ENCODE data around the gene SELENON.

Gene SELENON

GRCh38 chr1:25820247-25821111 is 20.5 kb downstream of the SELENON start:
- peak overlapping the region; percentile 78 for H2AFZ ChIP-seq (ENCODE audit: low read length, unreplicated experiment)

GRCh38 chr1:25821112-25821476 is 21.1 kb downstream of the SELENON start:
- H3K4me1 ChIP-seq (ENCODE audit: control insufficient read depth, insufficient read depth, low read length, unreplicated experiment): peaks cover 29% of the 10 kb centered on the region
- peak overlapping the region; percentile 88 for H3K4me3 ChIP-seq (ENCODE audit: low read depth, low read length)
- peak overlapping the region; percentile 6; the same call in 1 of the 2 replicates for H3K27ac ChIP-seq (ENCODE audit: low read depth, low read length)
- no peaks in the 10 kb centered on the region for H3K36me3 ChIP-seq (ENCODE audit: insufficient read depth, low read length)
- H2AFZ ChIP-seq (ENCODE audit: low read length, unreplicated experiment): no peak overlapping the region
- H3K79me2 ChIP-seq (ENCODE audit: control insufficient read depth, insufficient read depth, low read length, unreplicated experiment): peaks cover 34% of the 10 kb centered on the region
- no peaks in the 10 kb centered on the region for H3K27me3 ChIP-seq (ENCODE audit: insufficient read depth, low read length)

More at GRCh38 chr1:25820247-25821111, 20.5 kb downstream of the SELENON start:
- Histone ChIP-seq H3K4me1 (ENCODE audit: control insufficient read depth, insufficient read depth, low read length, unreplicated experiment) (peaks cover 29% of the 10 kb centered on the region), H3K36me3 (ENCODE audit: insufficient read depth, low read length) (no peaks in the 10 kb centered on the region), H3K27ac (ENCODE audit: low read depth, low read length) (peak overlapping the region; percentile 71), H3K27me3 (ENCODE audit: insufficient read depth, low read length) (no peaks in the 10 kb centered on the region), H3K4me3 (ENCODE audit: low read depth, low read length) (peak overlapping the region; percentile 88), H3K79me2 (ENCODE audit: control insufficient read depth, insufficient read depth, low read length, unreplicated experiment) (peaks cover 34% of the 10 kb centered on the region)

DNA sequence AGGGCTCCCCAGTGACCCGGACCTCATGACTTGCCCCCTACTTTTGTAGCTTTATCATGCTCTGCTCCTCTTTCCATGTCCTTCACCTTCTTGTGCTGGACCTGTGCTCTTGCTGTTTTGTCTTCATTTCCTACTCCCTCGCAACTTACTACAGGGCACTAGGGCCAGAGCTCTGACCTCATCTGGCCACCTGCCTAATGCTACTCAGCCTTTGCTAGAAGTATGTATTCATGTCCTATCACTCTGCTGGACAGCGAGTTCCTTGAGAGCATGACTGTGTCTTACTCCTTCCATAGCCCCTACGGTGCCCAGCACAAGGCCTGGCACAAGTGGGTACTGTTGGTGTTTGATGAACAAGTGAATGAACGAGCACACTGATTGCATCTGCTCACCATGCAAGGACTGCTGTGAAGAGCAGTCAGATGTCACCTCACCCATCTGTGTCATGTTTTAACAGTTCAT is 21.7 kb downstream of the SELENON start:
- H3K36me3 ChIP-seq (ENCODE audit: insufficient read depth, low read length): no peaks in the 10 kb centered on the region
- H3K4me3 ChIP-seq (ENCODE audit: low read depth, low read length): peak overlapping the region; percentile 88
- H3K27me3 ChIP-seq (ENCODE audit: insufficient read depth, low read length): no peaks in the 10 kb centered on the region
- peaks cover 29% of the 10 kb centered on the region for H3K4me1 ChIP-seq (ENCODE audit: control insufficient read depth, insufficient read depth, low read length, unreplicated experiment)
- peaks cover 34% of the 10 kb centered on the region for H3K79me2 ChIP-seq (ENCODE audit: control insufficient read depth, insufficient read depth, low read length, unreplicated experiment)
- H2AFZ ChIP-seq (ENCODE audit: low read length, unreplicated experiment): no peak overlapping the region
- no peak overlapping the region for H3K27ac ChIP-seq (ENCODE audit: low read depth, low read length)

DNA sequence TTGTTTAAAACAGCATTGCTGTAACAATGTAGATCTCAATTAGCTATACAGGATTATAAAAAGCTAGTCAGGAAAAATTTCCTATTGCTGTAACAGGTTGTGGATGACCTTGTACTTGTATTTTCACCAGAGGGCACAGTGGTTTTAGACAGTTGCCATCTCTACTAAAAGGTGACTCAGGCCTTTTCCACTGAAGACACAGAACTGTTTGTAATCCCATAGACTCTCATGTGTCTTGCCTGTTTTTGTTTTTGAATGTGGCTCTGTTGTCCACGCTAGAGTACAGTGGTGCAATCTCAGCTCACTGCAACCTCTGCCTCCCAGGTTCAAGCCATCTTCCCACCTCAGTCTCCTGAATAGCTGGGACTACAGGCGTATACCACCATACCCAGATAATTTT is 25.6 kb downstream of the SELENON start:
- Histone ChIP-seq H3K4me1 (ENCODE audit: control insufficient read depth, insufficient read depth, low read length, unreplicated experiment) (peaks cover 13% of the 10 kb centered on the region), H3K36me3 (ENCODE audit: insufficient read depth, low read length) (peaks cover 22% of the 10 kb centered on the region; the same call in 1 of the 2 replicates), H3K27me3 (ENCODE audit: insufficient read depth, low read length) (no peaks in the 10 kb centered on the region), H3K27ac (ENCODE audit: low read depth, low read length) (no peak overlapping the region), H3K4me3 (ENCODE audit: low read depth, low read length) (no peak overlapping the region), H3K79me2 (ENCODE audit: control insufficient read depth, insufficient read depth, low read length, unreplicated experiment) (peaks cover 27% of the 10 kb centered on the region), H2AFZ (ENCODE audit: low read length, unreplicated experiment) (no peak overlapping the region)

GRCh38 chr1:25826571-25826970 is 26.6 kb downstream of the SELENON start:
- Histone ChIP-seq H3K27ac (ENCODE audit: low read depth, low read length) (no peak overlapping the region), H3K27me3 (ENCODE audit: insufficient read depth, low read length) (no peaks in the 10 kb centered on the region), H3K4me3 (ENCODE audit: low read depth, low read length) (no peak overlapping the region), H3K79me2 (ENCODE audit: control insufficient read depth, insufficient read depth, low read length, unreplicated experiment) (peaks cover 18% of the 10 kb centered on the region), H2AFZ (ENCODE audit: low read length, unreplicated experiment) (no peak overlapping the region), H3K4me1 (ENCODE audit: control insufficient read depth, insufficient read depth, low read length, unreplicated experiment) (peaks cover 6% of the 10 kb centered on the region), H3K36me3 (ENCODE audit: insufficient read depth, low read length) (peaks cover 29% of the 10 kb centered on the region; the same call in 1 of the 2 replicates)

DNA sequence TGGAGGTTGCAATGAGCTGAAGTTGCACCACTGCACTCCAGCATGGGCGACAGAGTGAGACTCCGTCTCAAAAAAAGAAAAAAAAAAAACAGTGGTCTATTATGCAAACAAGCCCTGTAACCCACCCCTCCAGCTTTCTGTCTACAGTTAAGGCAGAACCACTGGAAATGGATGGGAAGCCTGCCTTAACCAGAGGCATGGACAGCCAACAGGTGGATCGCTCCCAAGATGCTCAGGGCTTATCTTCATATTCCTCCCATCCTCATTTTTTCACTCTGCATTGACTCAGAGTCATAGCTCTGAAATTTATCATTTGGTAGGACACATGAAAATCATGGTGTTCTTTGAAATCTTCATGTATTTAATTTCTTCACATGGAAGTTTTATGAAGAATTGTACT is 28.5 kb downstream of the SELENON start:
- H2AFZ ChIP-seq (ENCODE audit: low read length, unreplicated experiment): no peak overlapping the region
- H3K36me3 ChIP-seq (ENCODE audit: insufficient read depth, low read length): peaks cover 41% of the 10 kb centered on the region
- H3K27ac ChIP-seq (ENCODE audit: low read depth, low read length): no peak overlapping the region
- no peaks in the 10 kb centered on the region for H3K4me1 ChIP-seq (ENCODE audit: control insufficient read depth, insufficient read depth, low read length, unreplicated experiment)
- H3K4me3 ChIP-seq (ENCODE audit: low read depth, low read length): no peak overlapping the region
- H3K27me3 ChIP-seq (ENCODE audit: insufficient read depth, low read length): no peaks in the 10 kb centered on the region
- H3K79me2 ChIP-seq (ENCODE audit: control insufficient read depth, insufficient read depth, low read length, unreplicated experiment): peaks cover under 1% of the 10 kb centered on the region

- Histone ChIP-seq H3K36me3 (ENCODE audit: insufficient read depth, low read length) (peaks cover 44% of the 10 kb centered on the region), H3K4me3 (ENCODE audit: low read depth, low read length) (no peak overlapping the region), H3K4me1 (ENCODE audit: control insufficient read depth, insufficient read depth, low read length, unreplicated experiment) (no peaks in the 10 kb centered on the region), H3K27me3 (ENCODE audit: insufficient read depth, low read length) (no peaks in the 10 kb centered on the region), H3K27ac (ENCODE audit: low read depth, low read length) (no peak overlapping the region), H3K79me2 (ENCODE audit: control insufficient read depth, insufficient read depth, low read length, unreplicated experiment) (no peaks in the 10 kb centered on the region), H2AFZ (ENCODE audit: low read length, unreplicated experiment) (no peak overlapping the region)
Observed at GRCh38 chr1:25829046-25829445, 29.1 kb downstream of the SELENON start.

- no peak overlapping the region for H3K27ac ChIP-seq (ENCODE audit: low read depth, low read length)
Observed at GRCh38 chr1:25831569-25832196, 31.7 kb downstream of the SELENON start.

GRCh38 chr1:25832336-25833037 is 32.5 kb downstream of the SELENON start:
- Histone ChIP-seq H3K4me3 (ENCODE audit: low read depth, low read length) (no peak overlapping the region), H3K27me3 (ENCODE audit: insufficient read depth, low read length) (no peaks in the 10 kb centered on the region), H3K36me3 (ENCODE audit: insufficient read depth, low read length) (peaks cover 47% of the 10 kb centered on the region), H2AFZ (ENCODE audit: low read length, unreplicated experiment) (no peak overlapping the region), H3K4me1 (ENCODE audit: control insufficient read depth, insufficient read depth, low read length, unreplicated experiment) (no peaks in the 10 kb centered on the region), H3K79me2 (ENCODE audit: control insufficient read depth, insufficient read depth, low read length, unreplicated experiment) (no peaks in the 10 kb centered on the region), H3K27ac (ENCODE audit: low read depth, low read length) (no peak overlapping the region)

More at GRCh38 chr1:25831569-25832196, 31.7 kb downstream of the SELENON start:
- Histone ChIP-seq H3K4me3 (ENCODE audit: low read depth, low read length) (no peak overlapping the region), H3K79me2 (ENCODE audit: control insufficient read depth, insufficient read depth, low read length, unreplicated experiment) (no peaks in the 10 kb centered on the region), H3K27me3 (ENCODE audit: insufficient read depth, low read length) (no peaks in the 10 kb centered on the region), H3K4me1 (ENCODE audit: control insufficient read depth, insufficient read depth, low read length, unreplicated experiment) (no peaks in the 10 kb centered on the region), H3K36me3 (ENCODE audit: insufficient read depth, low read length) (peaks cover 47% of the 10 kb centered on the region), H2AFZ (ENCODE audit: low read length, unreplicated experiment) (no peak overlapping the region)

GRCh38 chr1:25833158-25833557 is 33.2 kb downstream of the SELENON start:
- no peak overlapping the region for H2AFZ ChIP-seq (ENCODE audit: low read length, unreplicated experiment)
- H3K27me3 ChIP-seq (ENCODE audit: insufficient read depth, low read length): no peaks in the 10 kb centered on the region
- H3K79me2 ChIP-seq (ENCODE audit: control insufficient read depth, insufficient read depth, low read length, unreplicated experiment): no peaks in the 10 kb centered on the region
- no peaks in the 10 kb centered on the region for H3K4me1 ChIP-seq (ENCODE audit: control insufficient read depth, insufficient read depth, low read length, unreplicated experiment)
- no peak overlapping the region for H3K27ac ChIP-seq (ENCODE audit: low read depth, low read length)
- H3K36me3 ChIP-seq (ENCODE audit: insufficient read depth, low read length): peaks cover 46% of the 10 kb centered on the region
- H3K4me3 ChIP-seq (ENCODE audit: low read depth, low read length): no peak overlapping the region
